Cortex of kidney (tissue), 1 donor: ENCODE data around the gene FAM50B.

Source experiments
- DNase-seq: peaks from one replicate; lab custom pipeline; 2025; lab: John Stamatoyannopoulos, UW

Gene FAM50B

GRCh38 chr6:3819161-3820110 lies 29.7 kb upstream of the FAM50B start:
- no peak for DNase-seq

GRCh38 chr6:3820563-3820962 lies 28.6 kb upstream of the FAM50B start:
- DNase-seq: no peak

GRCh38 chr6:3822747-3823445 lies 26.3 kb upstream of the FAM50B start:
- no peak for DNase-seq

GRCh38 chr6:3823671-3824070 lies 25.5 kb upstream of the FAM50B start:
- no peak for DNase-seq

- no peak for DNase-seq
Observed at GRCh38 chr6:3825331-3825831, 23.8 kb upstream of the FAM50B start.

- no peak for DNase-seq
Observed at GRCh38 chr6:3825851-3826581, 23.2 kb upstream of the FAM50B start.

GRCh38 chr6:3829285-3829684 lies 19.9 kb upstream of the FAM50B start:
- no peak for DNase-seq

- DNase-seq: no peak
Observed at GRCh38 chr6:3830806-3831205, 18.4 kb upstream of the FAM50B start.

GRCh38 chr6:3831761-3832530 lies 17.2 kb upstream of the FAM50B start:
- DNase-seq: no peak

- no peak for DNase-seq
Observed at GRCh38 chr6:3835055-3835731, 14.0 kb upstream of the FAM50B start.

- no peak for DNase-seq
Observed at GRCh38 chr6:3835785-3836184, 13.4 kb upstream of the FAM50B start.

GRCh38 chr6:3836566-3836965 lies 12.6 kb upstream of the FAM50B start:
- no peak for DNase-seq

GRCh38 chr6:3837781-3838180 lies 11.4 kb upstream of the FAM50B start:
- DNase-seq: no peak

GRCh38 chr6:3838992-3839867 lies 9.9 kb upstream of the FAM50B start:
- DNase-seq: no peak

GRCh38 chr6:3841066-3841454 lies 8.1 kb upstream of the FAM50B start:
- no peak for DNase-seq

- no peak for DNase-seq
Observed at GRCh38 chr6:3841711-3842565, 7.2 kb upstream of the FAM50B start.

- DNase-seq: no peak
Observed at GRCh38 chr6:3843379-3844096, 5.6 kb upstream of the FAM50B start.

- no peak for DNase-seq
Observed at GRCh38 chr6:3844097-3844463, 5.1 kb upstream of the FAM50B start.
